Stimulated activated CD8-positive, alpha-beta memory T cell treated with anti-CD3 and anti-CD28 coated beads, Interleukin-12 subunit alpha, Interleukin-12 subunit beta, amount 100 ng/mL, for 4 hours (primary cell): ENCODE data around the gene KRTAP22-1.

Experiments
- DNase-seq: peaks from one replicate; pipeline ENCODE4 v3.0.0-alpha.2; 2020; ENCODE audit warnings: low read depth

Gene KRTAP22-1

GRCh38 chr21:30625449-30626165 lies 24.7 kb downstream of the KRTAP22-1 start:
- DNase-seq, result no peak

- DNase-seq, result no peak
Observed at GRCh38 chr21:30628109-30628508, 27.2 kb downstream of the KRTAP22-1 start.

- no peak for DNase-seq
Observed at GRCh38 chr21:30629200-30629599, 28.3 kb downstream of the KRTAP22-1 start.

GRCh38 chr21:30634906-30635305 lies 34.0 kb downstream of the KRTAP22-1 start, which contains the start of gene KRTAP20-2:
Gene KRTAP20-2 (plus strand): TSS chr21:30635206. CDS start chr21:30635264, 58 bp downstream.
- DNase-seq, result no peak

GRCh38 chr21:30638686-30639085 lies 37.8 kb downstream of the KRTAP22-1 start:
- DNase-seq, result no peak

- no peak for DNase-seq
Observed at GRCh38 chr21:30642564-30642963, 41.7 kb downstream of the KRTAP22-1 start, which contains the start of gene KRTAP20-3. Gene KRTAP20-3 (plus strand): TSS chr21:30642864.

GRCh38 chr21:30646904-30647414 lies 46.1 kb downstream of the KRTAP22-1 start:
- DNase-seq, result no peak
